ENCODE results near the gene PAK1IP1. TPM values are rescaled to one million over a fixed set of nuclear protein-coding genes. Genes with fewer than 3 reads are reported as not detected.

The PAK1IP1 gene, protein sequence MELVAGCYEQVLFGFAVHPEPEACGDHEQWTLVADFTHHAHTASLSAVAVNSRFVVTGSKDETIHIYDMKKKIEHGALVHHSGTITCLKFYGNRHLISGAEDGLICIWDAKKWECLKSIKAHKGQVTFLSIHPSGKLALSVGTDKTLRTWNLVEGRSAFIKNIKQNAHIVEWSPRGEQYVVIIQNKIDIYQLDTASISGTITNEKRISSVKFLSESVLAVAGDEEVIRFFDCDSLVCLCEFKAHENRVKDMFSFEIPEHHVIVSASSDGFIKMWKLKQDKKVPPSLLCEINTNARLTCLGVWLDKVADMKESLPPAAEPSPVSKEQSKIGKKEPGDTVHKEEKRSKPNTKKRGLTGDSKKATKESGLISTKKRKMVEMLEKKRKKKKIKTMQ
- 10 to 100 TPM in 1 of 2 donors, 1 to 10 TPM in 1; 6.1 to 10.7 TPM for total RNA-seq
- 10 to 100 TPM; 11.3 to 16.9 TPM for polyA plus RNA-seq
- long read RNA-seq, donor 1, transcript PAK1IP1-201 (10 exons, 1,800 nt): major isoform, 9 of 9 reads
- long read RNA-seq, donor 1, partial matches to known transcripts: 0 of 9 reads
- long read RNA-seq, donor 1, other reads (novel, unspliced or antisense): 0 of 9 reads
- long read RNA-seq, donor 2, partial matches to known transcripts: 0 of 2 reads
- long read RNA-seq, donor 2, other reads (novel, unspliced or antisense): 0 of 2 reads
- long read RNA-seq, donor 3, partial matches to known transcripts: 0 of 1 reads
- long read RNA-seq, donor 3, other reads (novel, unspliced or antisense): 0 of 1 reads
- long read RNA-seq, donor 4, transcript PAK1IP1-201 (10 exons, 1,800 nt): major isoform, 6 of 6 reads
- long read RNA-seq, donor 4, partial matches to known transcripts: 0 of 6 reads
- long read RNA-seq, donor 4, other reads (novel, unspliced or antisense): 0 of 6 reads
- long read RNA-seq, donor 5, transcript PAK1IP1-201 (10 exons, 1,800 nt): major isoform, 9 of 9 reads
- long read RNA-seq, donor 5, partial matches to known transcripts: 0 of 9 reads
- long read RNA-seq, donor 5, other reads (novel, unspliced or antisense): 0 of 9 reads

DNA sequence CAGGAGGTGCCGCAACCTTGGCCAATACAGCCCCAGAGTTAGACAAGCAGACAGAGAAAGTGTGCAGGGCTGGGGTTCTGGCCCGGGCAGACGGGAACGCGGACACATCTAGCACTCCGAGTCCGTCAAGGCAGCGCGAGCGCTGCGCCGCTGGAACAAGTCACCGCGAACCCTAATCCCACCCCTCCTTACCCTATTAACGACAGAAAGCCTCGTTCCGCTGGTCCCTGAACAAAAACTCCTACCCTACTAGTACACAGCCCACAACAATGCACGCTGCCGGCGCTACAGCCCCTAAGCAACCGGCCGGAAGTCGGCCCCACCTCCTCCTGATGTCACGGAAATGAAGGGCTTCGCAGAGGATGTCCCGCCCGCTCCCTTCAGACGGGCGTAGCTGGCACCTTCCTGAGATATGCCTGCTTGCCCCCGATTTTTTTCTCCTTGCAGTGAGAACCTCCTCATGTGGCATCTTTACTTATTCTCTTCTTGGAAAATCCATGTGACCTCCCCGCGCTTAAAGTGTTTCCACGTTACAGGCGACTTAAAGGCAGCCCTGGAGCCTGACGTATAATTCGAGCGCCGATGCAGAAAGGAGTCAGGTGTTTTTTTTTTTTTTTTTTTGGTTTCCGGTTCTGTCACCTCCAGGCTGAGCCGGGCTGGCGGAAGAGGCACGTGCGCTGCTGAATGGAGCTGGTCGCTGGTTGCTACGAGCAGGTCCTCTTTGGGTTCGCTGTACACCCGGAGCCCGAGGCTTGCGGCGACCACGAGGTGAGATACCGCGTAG, at the start of gene PAK1IP1, which contains the start of gene C6orf52:
PAK1IP1 (plus strand) TSS at position 671 of the 784 bp plus-strand sequence; CDS start at position 685, 14 bp downstream.
C6orf52 (minus strand) TSS at position 315 of the 784 bp plus-strand sequence. CDS start 7,066 bp downstream, outside the sequence.
- peak; percentile 98 for ATAC-seq (ENCODE audit: insufficient read depth, low FRiP score)
- no peaks in the 10 kb centered on the region for H3K9me3 ChIP-seq (ENCODE audit: control insufficient read depth in 4 of 4, insufficient read depth in 3 of 4, low read length in 3 of 4)
- TF ChIP-seq, protein P1, sequence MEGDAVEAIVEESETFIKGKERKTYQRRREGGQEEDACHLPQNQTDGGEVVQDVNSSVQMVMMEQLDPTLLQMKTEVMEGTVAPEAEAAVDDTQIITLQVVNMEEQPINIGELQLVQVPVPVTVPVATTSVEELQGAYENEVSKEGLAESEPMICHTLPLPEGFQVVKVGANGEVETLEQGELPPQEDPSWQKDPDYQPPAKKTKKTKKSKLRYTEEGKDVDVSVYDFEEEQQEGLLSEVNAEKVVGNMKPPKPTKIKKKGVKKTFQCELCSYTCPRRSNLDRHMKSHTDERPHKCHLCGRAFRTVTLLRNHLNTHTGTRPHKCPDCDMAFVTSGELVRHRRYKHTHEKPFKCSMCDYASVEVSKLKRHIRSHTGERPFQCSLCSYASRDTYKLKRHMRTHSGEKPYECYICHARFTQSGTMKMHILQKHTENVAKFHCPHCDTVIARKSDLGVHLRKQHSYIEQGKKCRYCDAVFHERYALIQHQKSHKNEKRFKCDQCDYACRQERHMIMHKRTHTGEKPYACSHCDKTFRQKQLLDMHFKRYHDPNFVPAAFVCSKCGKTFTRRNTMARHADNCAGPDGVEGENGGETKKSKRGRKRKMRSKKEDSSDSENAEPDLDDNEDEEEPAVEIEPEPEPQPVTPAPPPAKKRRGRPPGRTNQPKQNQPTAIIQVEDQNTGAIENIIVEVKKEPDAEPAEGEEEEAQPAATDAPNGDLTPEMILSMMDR (IDR thresholded peaks at IDR 0.05; ENCODE audit: control extremely low read depth, extremely low read depth): no peak
- peak; percentile 95 to 98 (median 98) for DNase-seq
- H3K4me1 ChIP-seq (ENCODE audit: control insufficient read depth in 5 of 5, insufficient read depth in 5 of 5, low read length in 5 of 5): peaks cover 3 to 18% (median 7%) of the 10 kb centered on the region in 5 donors
- no peaks in the 10 kb centered on the region for H3K27me3 ChIP-seq (ENCODE audit: control insufficient read depth in 3 of 3, insufficient read depth in 3 of 3, low read length in 2 of 3)
- peak within 1 kb of the TSS; percentile 86 to 93 for H3K27ac ChIP-seq (ENCODE audit: low read depth in 1 of 2, low read length in 1 of 2)
- peak within 1 kb of the TSS; percentile 93 for H3K4me3 ChIP-seq
- peak within 1 kb of the TSS; percentile 97 to 99 for H3K9ac ChIP-seq (ENCODE audit: insufficient read depth in 1 of 2, low read length in 2 of 2)
- WGBS, 2 donors: 0% methylated on average over 53 of the region's 53 CpGs
- H3K36me3 ChIP-seq (ENCODE audit: control insufficient read depth in 4 of 4, insufficient read depth in 4 of 4, low read length in 4 of 4): peaks cover 4 to 12% (median 7%) of the 10 kb centered on the region in 4 donors

DNA sequence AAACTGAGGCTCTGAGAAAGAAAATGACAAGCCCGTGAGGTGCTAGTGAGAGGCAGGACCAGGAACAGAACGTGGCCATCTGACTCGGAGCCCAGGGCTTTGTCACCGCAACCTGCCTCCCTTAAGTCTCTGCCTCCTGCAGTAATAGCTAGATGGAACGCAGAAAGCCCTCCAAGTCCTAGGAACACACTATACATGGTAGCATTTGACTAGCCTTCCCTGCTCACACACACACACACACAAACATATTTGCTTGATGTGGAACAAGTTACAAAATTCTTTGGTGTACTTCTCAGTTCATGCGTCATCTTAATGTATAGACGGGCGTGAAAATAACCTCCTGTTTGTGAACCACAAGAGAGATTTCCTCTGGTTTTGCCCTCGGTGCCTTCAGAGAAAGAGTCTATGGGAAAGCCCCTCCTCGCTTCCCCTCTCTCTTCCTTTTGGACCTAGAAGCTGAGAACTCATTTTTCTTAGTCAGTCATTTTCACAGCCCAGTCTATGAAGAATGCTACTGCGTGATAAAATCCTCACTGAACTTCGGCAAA, 39.2 kb upstream of the PAK1IP1 start:
- 33 to 54% methylated on average over 12 of the region's 12 CpGs for WGBS, 2 donors

More for the DNA sequence above, 39.2 kb upstream of the PAK1IP1 start:
- TF ChIP-seq, protein P1 (IDR thresholded peaks at IDR 0.05; ENCODE audit: control extremely low read depth, extremely low read depth): no peak
- Histone ChIP-seq H3K27me3 (ENCODE audit: control insufficient read depth in 3 of 3, insufficient read depth in 3 of 3, low read length in 2 of 3) (no peaks in the 10 kb centered on the region), H3K9me3 (ENCODE audit: control insufficient read depth in 4 of 4, insufficient read depth in 3 of 4, low read length in 3 of 4) (no peaks in the 10 kb centered on the region), H3K4me3 (no peak overlapping the region), H3K27ac (ENCODE audit: low read depth in 1 of 2, low read length in 1 of 2) (no peak overlapping the region), H3K9ac (ENCODE audit: insufficient read depth in 1 of 2, low read length in 2 of 2) (no peak overlapping the region), H3K36me3 (ENCODE audit: control insufficient read depth in 4 of 4, insufficient read depth in 4 of 4, low read length in 4 of 4) (no peaks in the 10 kb centered on the region), H3K4me1 (ENCODE audit: control insufficient read depth in 5 of 5, insufficient read depth in 5 of 5, low read length in 5 of 5) (no peaks in the 10 kb centered on the region)
- ATAC-seq (ENCODE audit: insufficient read depth, low FRiP score): no peak
- no peak for DNase-seq

Measured in lung (tissue), 16 donors.